Mononuclear cell (primary cell): Measurements from ENCODE around the gene FAM187B. TPM values are rescaled to one million over a fixed set of nuclear protein-coding genes. Genes with fewer than 3 reads are reported as not detected.
"Not testable (repeated sequence)": the region's sequence is repeated elsewhere in the genome, so short reads cannot be mapped to it uniquely, and the experiment has no call there.

Experiments used
- H3K27me3 ChIP-seq: 2 replicates; pipeline ENCODE4 v1.6.0; 2011; ENCODE audit warnings: low read length, control low read depth; ENCODE audit not compliant: insufficient read depth
- H3K4me1 ChIP-seq: 2 replicates; pipeline ENCODE4 v1.5.1; 2011; ENCODE audit warnings: mild to moderate bottlenecking, low read length, control low read depth; ENCODE audit not compliant: insufficient read depth
- H3K4me3 ChIP-seq: 2 replicates; pipeline ENCODE4 v1.5.1; 2011; ENCODE audit warnings: mild to moderate bottlenecking, low read length, moderate library complexity
- H3K9me3 ChIP-seq: 2 replicates; pipeline ENCODE4 v1.5.1; 2011; ENCODE audit warnings: low read depth, mild to moderate bottlenecking, control low read depth, low read length
- total RNA-seq: library from RNA; depleted of rRNA; stranded (reverse); fragments of >200 nt; gene quantifications from one replicate; pipeline ENCODE4 v1.2.3, GENCODE V29; 2012

FAM187B gene
- total RNA-seq, 1 donor: 0.21 TPM

- H3K27me3 ChIP-seq: no peaks in the 10 kb centered on the region
- no peaks in the 10 kb centered on the region for H3K9me3 ChIP-seq
- H3K4me3 ChIP-seq: no peak overlapping the region
- H3K4me1 ChIP-seq: peaks cover 18% of the 10 kb centered on the region
These were observed 2.6 kb downstream of the FAM187B start for GRCh38 chr19:35225951-35226350.

- Histone ChIP-seq H3K27me3 (no peaks in the 10 kb centered on the region), H3K4me3 (no peak overlapping the region), H3K9me3 (no peaks in the 10 kb centered on the region), H3K4me1 (peaks cover 18% of the 10 kb centered on the region)
These were observed 3.6 kb downstream of the FAM187B start for GRCh38 chr19:35224681-35225571.

- no peaks in the 10 kb centered on the region for H3K27me3 ChIP-seq
- no peaks in the 10 kb centered on the region for H3K9me3 ChIP-seq
- H3K4me3 ChIP-seq: no peak overlapping the region
- H3K4me1 ChIP-seq: peaks cover 18% of the 10 kb centered on the region
These were observed 4.6 kb downstream of the FAM187B start for GRCh38 chr19:35223862-35224505.

- H3K27me3 ChIP-seq: no peaks in the 10 kb centered on the region
- H3K4me3 ChIP-seq: no peak overlapping the region
- H3K9me3 ChIP-seq: no peaks in the 10 kb centered on the region
- peaks cover 18% of the 10 kb centered on the region for H3K4me1 ChIP-seq
These were observed 5.3 kb downstream of the FAM187B start for GRCh38 chr19:35223084-35223790.

- no peaks in the 10 kb centered on the region for H3K9me3 ChIP-seq
- no peaks in the 10 kb centered on the region for H3K27me3 ChIP-seq
- peaks cover 22% of the 10 kb centered on the region for H3K4me1 ChIP-seq
- no peak overlapping the region for H3K4me3 ChIP-seq
These were observed 6.0 kb downstream of the FAM187B start for GRCh38 chr19:35222373-35223015.

- not testable (repeated sequence) for H3K9me3 ChIP-seq, H3K4me3 ChIP-seq, H3K27me3 ChIP-seq
- H3K4me1 ChIP-seq: peaks cover 35% of the 10 kb centered on the region
These were observed 7.5 kb downstream of the FAM187B start for GRCh38 chr19:35220973-35221590.

GRCh38 chr19:35220315-35220921, 8.1 kb downstream of the FAM187B start:
- no peaks in the 10 kb centered on the region for H3K27me3 ChIP-seq
- peaks cover 40% of the 10 kb centered on the region for H3K4me1 ChIP-seq

GRCh38 chr19:35219008-35219407, 9.5 kb downstream of the FAM187B start:
- H3K9me3 ChIP-seq: no peaks in the 10 kb centered on the region
- H3K27me3 ChIP-seq: no peaks in the 10 kb centered on the region
- H3K4me3 ChIP-seq: no peak overlapping the region
- peaks cover 49% of the 10 kb centered on the region for H3K4me1 ChIP-seq

More at GRCh38 chr19:35220315-35220921, 8.1 kb downstream of the FAM187B start:
- Histone ChIP-seq H3K9me3 (no peaks in the 10 kb centered on the region), H3K4me3 (no peak overlapping the region)

GRCh38 chr19:35217649-35217990, 10.9 kb downstream of the FAM187B start:
- Histone ChIP-seq H3K4me3 (no peak overlapping the region), H3K4me1 (peaks cover 52% of the 10 kb centered on the region), H3K9me3 (no peaks in the 10 kb centered on the region), H3K27me3 (no peaks in the 10 kb centered on the region)

- peaks cover 58% of the 10 kb centered on the region for H3K4me1 ChIP-seq
- H3K9me3 ChIP-seq: no peaks in the 10 kb centered on the region
- no peak overlapping the region for H3K4me3 ChIP-seq
- no peaks in the 10 kb centered on the region for H3K27me3 ChIP-seq
These were observed 11.5 kb downstream of the FAM187B start for GRCh38 chr19:35216833-35217648.

GRCh38 chr19:35216016-35216832, 12.3 kb downstream of the FAM187B start:
- Histone ChIP-seq H3K9me3 (no peaks in the 10 kb centered on the region), H3K27me3 (no peaks in the 10 kb centered on the region), H3K4me1 (peaks cover 66% of the 10 kb centered on the region), H3K4me3 (no peak overlapping the region)

GRCh38 chr19:35214766-35215422, 13.6 kb downstream of the FAM187B start:
- Histone ChIP-seq H3K9me3 (no peaks in the 10 kb centered on the region), H3K27me3 (no peaks in the 10 kb centered on the region), H3K4me3 (no peak overlapping the region), H3K4me1 (peaks cover 78% of the 10 kb centered on the region)
